Neural cell (in vitro differentiated cells): ENCODE measurements around the gene TMEM39A. TPM values are rescaled to one million over a fixed set of nuclear protein-coding genes. Genes with fewer than 3 reads are reported as not detected.

Source experiments
- H2AFZ ChIP-seq: fragments of 200-600, 300-800 bp; sonication (generic), shearing (Covaris generic); 2 replicates; pipeline ENCODE4 v1.6.0; 2014; ENCODE audit warnings: low read depth, mild to moderate bottlenecking, antibody characterized with exemption, low read length, moderate library complexity
- H3F3A ChIP-seq: fragments of 200-600 bp; shearing (Covaris generic); 2 replicates; pipeline ENCODE4 v1.6.1; 2016; ENCODE audit warnings: mild to moderate bottlenecking, moderate library complexity, mixed read lengths, antibody characterized with exemption, low read length; ENCODE audit not compliant: insufficient read depth, poor library complexity, severe bottlenecking
- H3K27ac ChIP-seq: fragments of 200-600, 300-800 bp; sonication (generic), shearing (Covaris generic); 2 replicates; pipeline ENCODE4 v1.5.1; 2014; ENCODE audit warnings: mild to moderate bottlenecking, low read length, moderate library complexity
- H3K27me3 ChIP-seq: fragments of 300-800, 200-600 bp; sonication (generic), shearing (Covaris generic); 2 replicates; pipeline ENCODE4 v1.6.0; 2014; ENCODE audit warnings: mild to moderate bottlenecking, low read depth, low read length, moderate library complexity; ENCODE audit not compliant: insufficient read depth
- H3K36me3 ChIP-seq: fragments of 300-800, 200-600 bp; sonication (generic), shearing (Covaris generic); 2 replicates; pipeline ENCODE4 v1.5.1; 2014; ENCODE audit warnings: mild to moderate bottlenecking, antibody characterized with exemption, low read length, moderate library complexity; ENCODE audit not compliant: insufficient read depth
- H3K4me2 ChIP-seq: fragments of 300-800, 200-600 bp; sonication (generic), shearing (Covaris generic); 2 replicates; pipeline ENCODE4 v1.6.0; 2014; ENCODE audit warnings: mild to moderate bottlenecking, low read length
- H3K4me3 ChIP-seq: fragments of 300-800, 200-600 bp; sonication (generic), shearing (Covaris generic); 2 replicates; pipeline ENCODE4 v1.5.1; 2014; ENCODE audit warnings: mild to moderate bottlenecking, low read length, moderate library complexity
- H3K79me2 ChIP-seq: fragments of 200-600 bp; shearing (Covaris generic); replicated peaks from 2 replicates; pipeline ENCODE4 v1.6.0; 2014; ENCODE audit warnings: mild to moderate bottlenecking, low read length, moderate library complexity; ENCODE audit not compliant: insufficient read depth
- H3K9ac ChIP-seq: fragments of 300-800, 200-600 bp; sonication (generic), shearing (Covaris generic); 2 replicates; pipeline ENCODE4 v1.6.1; 2016; ENCODE audit warnings: mild to moderate bottlenecking, low read length, mixed read lengths
- H3K9me2 ChIP-seq: fragments of 200-600 bp; shearing (Covaris generic); 2 replicates; pipeline ENCODE4 v1.6.1; 2016; ENCODE audit warnings: mild to moderate bottlenecking, low read length, mixed read lengths; ENCODE audit not compliant: insufficient read depth
- H3K9me3 ChIP-seq: fragments of 200-600, 300-800 bp; sonication (generic), shearing (Covaris generic); 2 replicates; pipeline ENCODE4 v1.6.1; 2016; ENCODE audit warnings: mild to moderate bottlenecking, mixed run types, low read length, moderate library complexity, mixed read lengths
- H4K20me1 ChIP-seq: fragments of 200-600 bp; shearing (Covaris generic); 2 replicates; pipeline ENCODE4 v1.6.1; 2016; ENCODE audit warnings: mild to moderate bottlenecking, mixed run types; ENCODE audit not compliant: insufficient read depth
- EP300 ChIP-seq: fragments of 450-650 bp; conservative IDR thresholded peaks from 2 replicates; pipeline ENCODE4 v1.6.1; 2014; ENCODE audit warnings: antibody characterized with exemption, mild to moderate bottlenecking, moderate library complexity; ENCODE audit not compliant: poor library complexity, severe bottlenecking
- EZH2 ChIP-seq: fragments of 200-600, 300-800 bp; shearing (Covaris generic), sonication (generic); IDR thresholded peaks from 2 replicates; pipeline ENCODE4 v1.6.1; 2014; ENCODE audit warnings: antibody characterized with exemption, low read length, borderline replicate concordance, mild to moderate bottlenecking; ENCODE audit not compliant: insufficient read depth, poor library complexity, severe bottlenecking
- MXI1 ChIP-seq: fragments of 450-650 bp; conservative IDR thresholded peaks from 2 replicates; pipeline ENCODE4 v1.6.1; 2014; ENCODE audit warnings: antibody characterized with exemption, mild to moderate bottlenecking; ENCODE audit not compliant: poor library complexity, severe bottlenecking
- POLR2AphosphoS5 ChIP-seq: IDR thresholded peaks from 2 replicates; pipeline ENCODE4 v1.6.1; 2012
- RAD21 ChIP-seq: fragments of 450-650 bp; conservative IDR thresholded peaks from 2 replicates; pipeline ENCODE4 v1.6.1; 2014; ENCODE audit warnings: antibody characterized with exemption, mild to moderate bottlenecking, moderate library complexity
- REST ChIP-seq: IDR thresholded peaks from 2 replicates; pipeline ENCODE4 v1.6.1; 2012; ENCODE audit warnings: borderline replicate concordance
- SMC3 ChIP-seq: fragments of 450-650 bp; conservative IDR thresholded peaks from 2 replicates; pipeline ENCODE4 v1.6.1; 2014; ENCODE audit warnings: antibody characterized with exemption, mild to moderate bottlenecking, moderate library complexity; ENCODE audit not compliant: poor library complexity
- TAF1 ChIP-seq: IDR thresholded peaks from 2 replicates; pipeline ENCODE4 v1.6.1; 2012; ENCODE audit warnings: low read depth
- polyA plus RNA-seq: library from polyadenylated mRNA; depleted of rRNA; stranded (reverse); fragments of >200 nt; gene quantifications from 2 replicates; pipeline ENCODE4 v1.2.3, GENCODE V29; 2014
- TF ChIP-seq, protein P1 (sequence below): fragments of 450-650 bp; IDR thresholded peaks from 2 replicates; pipeline ENCODE4 v1.5.1; 2014; ENCODE audit warnings: antibody characterized with exemption, mild to moderate bottlenecking, moderate library complexity; ENCODE audit not compliant: poor library complexity, severe bottlenecking

TMEM39A gene
- polyA plus RNA-seq, 1 donor from 2014 or later = 21.1 TPM

DNA sequence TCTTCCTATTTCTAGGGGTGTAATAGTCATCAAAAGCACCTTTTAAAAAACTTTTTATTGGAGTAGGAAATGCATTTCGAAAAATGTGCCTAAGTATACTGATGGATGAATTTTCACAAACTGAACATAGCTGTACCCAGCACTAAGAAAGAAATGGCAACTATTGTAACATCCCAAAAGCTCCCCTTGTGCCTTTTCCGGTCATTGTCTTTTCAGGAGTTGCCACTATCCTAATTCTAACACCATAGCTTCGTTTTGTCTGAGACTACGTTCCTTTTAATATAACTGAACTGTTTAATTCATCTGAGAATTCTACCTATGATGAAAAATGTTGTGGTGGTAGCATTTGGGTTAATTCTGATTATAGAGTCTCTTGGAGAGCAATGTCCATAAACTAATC, 36.9 kb upstream of the TMEM39A start:
- peak overlapping the region; percentile 35 for H3K4me2 ChIP-seq
- no peak overlapping the region for H3K27ac ChIP-seq
- H2AFZ ChIP-seq = no peak overlapping the region
- no peak for TF ChIP-seq POLR2AphosphoS5
- no peak for TF ChIP-seq EZH2
- TF ChIP-seq SMC3 = no peak
- TF ChIP-seq, protein P1, sequence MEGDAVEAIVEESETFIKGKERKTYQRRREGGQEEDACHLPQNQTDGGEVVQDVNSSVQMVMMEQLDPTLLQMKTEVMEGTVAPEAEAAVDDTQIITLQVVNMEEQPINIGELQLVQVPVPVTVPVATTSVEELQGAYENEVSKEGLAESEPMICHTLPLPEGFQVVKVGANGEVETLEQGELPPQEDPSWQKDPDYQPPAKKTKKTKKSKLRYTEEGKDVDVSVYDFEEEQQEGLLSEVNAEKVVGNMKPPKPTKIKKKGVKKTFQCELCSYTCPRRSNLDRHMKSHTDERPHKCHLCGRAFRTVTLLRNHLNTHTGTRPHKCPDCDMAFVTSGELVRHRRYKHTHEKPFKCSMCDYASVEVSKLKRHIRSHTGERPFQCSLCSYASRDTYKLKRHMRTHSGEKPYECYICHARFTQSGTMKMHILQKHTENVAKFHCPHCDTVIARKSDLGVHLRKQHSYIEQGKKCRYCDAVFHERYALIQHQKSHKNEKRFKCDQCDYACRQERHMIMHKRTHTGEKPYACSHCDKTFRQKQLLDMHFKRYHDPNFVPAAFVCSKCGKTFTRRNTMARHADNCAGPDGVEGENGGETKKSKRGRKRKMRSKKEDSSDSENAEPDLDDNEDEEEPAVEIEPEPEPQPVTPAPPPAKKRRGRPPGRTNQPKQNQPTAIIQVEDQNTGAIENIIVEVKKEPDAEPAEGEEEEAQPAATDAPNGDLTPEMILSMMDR = no peak
- no peak for TF ChIP-seq MXI1
- no peak for TF ChIP-seq REST
- TF ChIP-seq EP300 = no peak
- no peak for TF ChIP-seq TAF1
- no peak for TF ChIP-seq RAD21
- no peaks in the 10 kb centered on the region for H3K27me3 ChIP-seq
- H3K36me3 ChIP-seq = no peaks in the 10 kb centered on the region
- H3K79me2 ChIP-seq = peaks cover 10% of the 10 kb centered on the region
- H3F3A ChIP-seq = no peaks in the 10 kb centered on the region
- peak overlapping the region; percentile 2 for H3K9ac ChIP-seq
- no peaks in the 10 kb centered on the region for H3K9me2 ChIP-seq
- no peaks in the 10 kb centered on the region for H4K20me1 ChIP-seq
- H3K4me3 ChIP-seq = peak overlapping the region; percentile 90
- no peaks in the 10 kb centered on the region for H3K9me3 ChIP-seq

- TF ChIP-seq, protein P1 = no peak
- TF ChIP-seq POLR2AphosphoS5 (peak; percentile 98), MXI1 (peak; percentile 92), REST (peak; percentile 91), RAD21 (peak; percentile 48), SMC3 (peak; percentile 54), EZH2 (no peak), EP300 (peak; percentile 64), TAF1 (peak; percentile 93)
- Histone ChIP-seq H3K27me3 (no peaks in the 10 kb centered on the region), H3K4me2 (peak within 1 kb of the TSS; percentile 87)
Measured at GRCh38 chr3:119498186-119499011, 35.0 kb upstream of the TMEM39A start, which contains the start of gene TIMMDC1. TIMMDC1 (plus strand) TSS chr3:119498547; CDS start chr3:119498734, 187 bp downstream.

More at GRCh38 chr3:119498186-119499011, 35.0 kb upstream of the TMEM39A start, which contains the start of gene TIMMDC1:
- Histone ChIP-seq H3K79me2 (peaks cover 10% of the 10 kb centered on the region), H4K20me1 (no peaks in the 10 kb centered on the region), H3K9me2 (no peaks in the 10 kb centered on the region), H3K4me3 (peak within 1 kb of the TSS; percentile 90), H3K36me3 (no peaks in the 10 kb centered on the region), H2AFZ (peak within 1 kb of the TSS; percentile 93), H3K9ac (peak within 1 kb of the TSS; percentile 92), H3K9me3 (no peaks in the 10 kb centered on the region), H3F3A (no peaks in the 10 kb centered on the region), H3K27ac (peak within 1 kb of the TSS; percentile 95)
